ENCODE results near the gene TAPT1.
"Not testable (repeated sequence)": the region's sequence is repeated elsewhere in the genome, so short reads cannot be mapped to it uniquely, and the experiment has no call there.

Gene TAPT1

DNA sequence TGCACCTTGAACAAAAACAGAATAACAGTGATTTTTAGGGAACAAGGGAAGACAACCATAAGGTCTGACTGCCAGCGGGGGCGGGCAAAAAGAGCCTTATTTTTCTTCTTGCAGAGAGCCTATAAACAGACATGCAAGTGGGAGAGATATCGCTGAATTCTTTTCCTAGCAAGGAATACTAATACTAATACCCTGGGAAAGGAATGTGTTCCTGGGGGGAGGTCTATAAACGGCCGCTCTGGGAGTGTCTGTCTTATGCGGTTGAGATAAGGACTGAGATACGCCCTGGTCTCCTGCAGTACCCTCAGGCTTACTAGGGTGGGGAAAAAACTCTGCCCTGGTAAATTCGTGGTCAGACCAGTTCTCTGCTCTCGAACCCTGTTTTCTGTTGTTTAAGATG, 81.4 kb downstream of the TAPT1 start:
- not testable (repeated sequence) for H3K4me3 ChIP-seq (ENCODE audit: low read length); H3K27me3 ChIP-seq (ENCODE audit: insufficient read depth, low read length); H2AFZ ChIP-seq (ENCODE audit: low read depth, low read length); H3K36me3 ChIP-seq (ENCODE audit: insufficient read depth, low read length); H3K9me3 ChIP-seq (ENCODE audit: low read length)
- peaks cover 13% of the 10 kb centered on the region for H3K4me1 ChIP-seq (ENCODE audit: insufficient read depth, low read length)

DNA sequence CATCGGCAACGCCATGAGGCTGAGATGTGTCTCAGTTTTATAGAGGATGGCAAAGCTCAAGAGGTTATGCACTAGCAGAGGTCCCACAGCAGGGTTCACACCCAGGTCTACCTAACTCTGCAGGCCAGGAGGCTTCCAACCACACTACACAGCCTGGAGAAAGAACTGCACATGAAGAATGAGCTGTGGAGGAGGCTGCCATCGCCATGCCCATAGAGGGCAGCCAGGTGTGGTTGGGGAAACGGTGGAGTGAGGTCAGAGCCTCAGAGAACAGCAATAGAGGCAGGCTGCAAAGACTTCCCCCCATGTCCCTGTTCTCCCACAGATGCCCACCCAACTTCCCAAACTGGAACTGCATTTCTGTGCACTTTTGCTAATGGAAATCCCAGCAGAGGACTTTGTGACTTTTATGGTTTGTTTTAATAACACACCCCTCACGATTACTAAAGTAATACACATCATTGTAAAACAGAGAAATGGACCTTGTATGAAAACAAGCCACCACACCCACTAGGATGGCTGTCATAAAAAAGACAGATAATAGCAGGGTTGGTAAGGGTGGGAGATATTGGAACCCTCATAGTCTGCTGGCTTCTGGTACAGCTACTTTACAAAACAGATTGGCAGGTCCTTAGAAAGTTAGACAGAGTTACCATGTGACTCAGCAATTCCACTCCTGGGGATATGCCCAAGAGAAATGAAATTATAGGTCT, 83.5 kb downstream of the TAPT1 start:
- H3K9me3 ChIP-seq (ENCODE audit: low read length): no peaks in the 10 kb centered on the region
- peaks cover 3% of the 10 kb centered on the region for H3K27me3 ChIP-seq (ENCODE audit: insufficient read depth, low read length)
- no peaks in the 10 kb centered on the region for H3K36me3 ChIP-seq (ENCODE audit: insufficient read depth, low read length)
- no peak overlapping the region for H3K4me3 ChIP-seq (ENCODE audit: low read length)
- H3K4me1 ChIP-seq (ENCODE audit: insufficient read depth, low read length): peaks cover 2% of the 10 kb centered on the region
- H2AFZ ChIP-seq (ENCODE audit: low read depth, low read length): no peak overlapping the region

DNA sequence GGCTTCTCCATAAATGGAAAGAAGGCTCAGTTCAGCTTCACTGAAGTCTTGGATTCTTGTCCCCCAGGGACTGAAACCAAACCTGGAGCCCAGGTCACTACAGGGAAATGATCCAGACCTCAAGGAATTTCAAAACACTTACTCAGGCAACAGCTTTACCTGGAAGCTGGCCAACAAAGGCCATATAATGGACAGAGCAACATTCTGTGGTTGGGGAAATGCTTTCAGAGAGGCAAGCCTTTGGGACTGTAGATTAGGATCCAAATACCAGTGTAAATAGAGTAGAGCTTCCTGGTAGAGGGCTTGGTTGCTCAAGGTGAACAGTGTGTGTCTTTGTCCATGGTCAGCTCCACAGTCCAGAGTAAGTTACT, 85.4 kb downstream of the TAPT1 start:
- Histone ChIP-seq H3K4me1 (ENCODE audit: insufficient read depth, low read length) (peaks cover 2% of the 10 kb centered on the region), H3K9me3 (ENCODE audit: low read length) (no peaks in the 10 kb centered on the region), H2AFZ (ENCODE audit: low read depth, low read length) (no peak overlapping the region), H3K4me3 (ENCODE audit: low read length) (no peak overlapping the region), H3K36me3 (ENCODE audit: insufficient read depth, low read length) (no peaks in the 10 kb centered on the region), H3K27me3 (ENCODE audit: insufficient read depth, low read length) (peaks cover 3% of the 10 kb centered on the region)

DNA sequence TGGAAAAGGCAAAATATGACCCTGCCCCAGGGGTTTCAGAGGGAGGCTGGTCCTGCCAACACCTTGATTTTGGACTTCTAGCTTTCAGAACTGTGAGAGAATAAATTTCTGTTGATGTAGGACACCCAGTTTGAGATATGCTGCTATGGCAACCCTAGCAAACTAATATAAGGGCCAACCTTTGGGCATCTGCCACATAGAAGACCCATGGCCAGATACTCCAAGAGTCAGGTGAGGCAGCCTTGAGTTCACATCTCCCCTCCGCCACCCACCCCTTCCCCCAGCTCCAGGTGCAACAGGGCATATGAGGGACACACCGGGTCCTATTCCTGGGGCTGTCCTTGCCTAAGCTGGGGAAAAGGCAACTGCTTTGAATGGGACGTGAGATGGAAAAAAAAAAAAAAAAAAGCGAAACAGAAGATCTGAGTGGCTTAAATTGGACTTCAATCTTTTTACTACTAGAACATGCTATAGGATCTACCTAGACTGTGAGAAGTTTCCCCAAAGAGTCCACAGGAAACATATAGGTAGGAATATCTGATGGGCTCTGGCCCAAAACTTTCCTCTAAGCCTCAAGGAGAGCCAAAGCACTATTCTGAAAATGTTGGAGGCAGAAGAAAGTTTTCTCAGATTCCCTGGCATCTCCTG, 85.9 kb downstream of the TAPT1 start:
- H3K4me1 ChIP-seq (ENCODE audit: insufficient read depth, low read length): peaks cover 2% of the 10 kb centered on the region
- no peaks in the 10 kb centered on the region for H3K36me3 ChIP-seq (ENCODE audit: insufficient read depth, low read length)
- no peaks in the 10 kb centered on the region for H3K9me3 ChIP-seq (ENCODE audit: low read length)
- H3K27me3 ChIP-seq (ENCODE audit: insufficient read depth, low read length): peaks cover 3% of the 10 kb centered on the region
- no peak overlapping the region for H3K4me3 ChIP-seq (ENCODE audit: low read length)
- H2AFZ ChIP-seq (ENCODE audit: low read depth, low read length): no peak overlapping the region

DNA sequence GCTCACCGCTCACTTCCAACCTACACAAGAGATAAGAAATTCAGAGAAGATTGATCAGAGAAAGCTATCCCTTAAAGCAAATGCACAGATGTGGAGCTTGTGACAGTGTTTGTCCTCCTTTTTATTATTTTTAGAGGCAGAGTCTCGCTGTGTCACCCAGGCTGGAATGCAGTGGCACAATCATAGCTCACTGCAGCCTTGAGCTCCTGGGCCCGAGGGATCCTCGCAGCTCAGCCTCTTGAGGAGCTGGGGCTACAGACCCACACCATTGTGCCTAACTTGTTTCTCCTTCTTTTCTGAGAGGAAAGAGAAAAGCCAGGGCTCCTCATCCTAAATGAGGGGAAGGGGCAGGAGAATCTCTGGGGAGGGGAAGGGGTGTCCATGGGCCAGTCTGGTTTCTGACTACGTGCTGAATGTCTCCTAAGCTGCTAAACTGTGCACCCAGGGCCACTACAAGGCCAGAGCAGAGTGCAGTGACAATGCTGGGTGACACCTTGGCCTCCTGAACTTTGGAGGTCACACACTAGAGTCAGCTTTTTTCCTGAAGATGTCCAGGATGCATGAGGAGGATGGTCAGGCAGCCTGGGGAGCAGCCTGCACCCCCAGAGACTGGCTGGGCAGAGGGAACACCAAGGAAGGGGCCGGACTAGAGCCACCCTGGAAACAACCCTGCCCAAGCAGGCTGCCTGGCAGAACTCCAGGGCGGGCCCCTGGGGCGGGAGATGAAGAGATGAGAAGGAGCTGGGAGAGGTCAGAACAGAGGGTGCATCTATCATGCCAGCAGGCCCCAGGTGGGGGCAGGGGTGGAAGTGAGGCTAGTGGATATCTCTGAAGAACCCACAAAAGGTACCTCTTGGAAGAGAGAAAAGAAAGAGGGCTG, 87.0 kb downstream of the TAPT1 start:
- H3K4me1 ChIP-seq (ENCODE audit: insufficient read depth, low read length): peaks cover 2% of the 10 kb centered on the region
- no peaks in the 10 kb centered on the region for H3K36me3 ChIP-seq (ENCODE audit: insufficient read depth, low read length)
- H3K4me3 ChIP-seq (ENCODE audit: low read length): no peak overlapping the region
- H3K9me3 ChIP-seq (ENCODE audit: low read length): no peaks in the 10 kb centered on the region
- H3K27me3 ChIP-seq (ENCODE audit: insufficient read depth, low read length): peaks cover 3% of the 10 kb centered on the region
- no peak overlapping the region for H2AFZ ChIP-seq (ENCODE audit: low read depth, low read length)

DNA sequence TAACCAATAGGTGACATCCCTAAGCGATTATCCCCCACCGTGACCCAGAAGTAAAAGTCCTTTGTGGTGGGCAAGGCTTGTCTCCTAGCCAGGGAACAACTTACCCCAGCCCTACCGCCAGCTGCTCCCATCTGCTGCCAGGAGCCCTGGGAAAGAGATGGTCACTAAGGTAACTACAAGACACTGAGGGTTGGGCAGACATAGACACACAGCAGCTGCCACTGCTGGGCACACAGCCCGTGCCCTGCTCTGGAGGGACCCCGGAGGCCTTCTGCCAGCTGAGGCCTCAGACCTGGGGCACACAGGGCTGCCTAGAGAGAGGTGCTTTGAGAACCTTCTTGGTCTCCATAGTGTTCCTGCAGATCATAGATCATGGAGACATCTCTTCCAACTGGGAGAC, 89.4 kb downstream of the TAPT1 start:
- Histone ChIP-seq H2AFZ (ENCODE audit: low read depth, low read length) (no peak overlapping the region), H3K9me3 (ENCODE audit: low read length) (no peaks in the 10 kb centered on the region), H3K4me1 (ENCODE audit: insufficient read depth, low read length) (peaks cover 2% of the 10 kb centered on the region), H3K36me3 (ENCODE audit: insufficient read depth, low read length) (no peaks in the 10 kb centered on the region), H3K27me3 (ENCODE audit: insufficient read depth, low read length) (peaks cover 3% of the 10 kb centered on the region), H3K4me3 (ENCODE audit: low read length) (no peak overlapping the region)

DNA sequence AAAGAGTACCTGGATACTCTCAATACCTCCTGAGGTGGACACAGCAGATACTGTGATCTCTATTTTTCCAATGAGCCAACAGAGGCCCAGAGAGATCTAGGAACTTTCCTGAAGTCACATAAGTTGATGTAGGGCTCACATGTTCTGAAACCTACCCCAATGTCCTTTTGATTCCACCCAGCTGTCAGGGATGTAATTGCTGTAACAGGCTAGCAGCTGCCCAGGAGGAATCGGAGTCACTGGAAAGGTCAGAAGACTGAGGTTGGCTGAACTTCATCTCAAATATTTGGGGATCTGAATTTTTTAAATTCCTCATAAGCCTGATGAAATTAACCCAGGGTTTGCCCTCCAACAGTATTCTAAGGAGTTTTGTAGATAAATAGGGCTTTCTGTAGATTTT, 90.0 kb downstream of the TAPT1 start:
- no peak overlapping the region for H3K4me3 ChIP-seq (ENCODE audit: low read length)
- H3K9me3 ChIP-seq (ENCODE audit: low read length): no peaks in the 10 kb centered on the region
- H3K4me1 ChIP-seq (ENCODE audit: insufficient read depth, low read length): no peaks in the 10 kb centered on the region
- H3K27me3 ChIP-seq (ENCODE audit: insufficient read depth, low read length): peaks cover 3% of the 10 kb centered on the region
- no peak overlapping the region for H2AFZ ChIP-seq (ENCODE audit: low read depth, low read length)
- H3K36me3 ChIP-seq (ENCODE audit: insufficient read depth, low read length): no peaks in the 10 kb centered on the region

DNA sequence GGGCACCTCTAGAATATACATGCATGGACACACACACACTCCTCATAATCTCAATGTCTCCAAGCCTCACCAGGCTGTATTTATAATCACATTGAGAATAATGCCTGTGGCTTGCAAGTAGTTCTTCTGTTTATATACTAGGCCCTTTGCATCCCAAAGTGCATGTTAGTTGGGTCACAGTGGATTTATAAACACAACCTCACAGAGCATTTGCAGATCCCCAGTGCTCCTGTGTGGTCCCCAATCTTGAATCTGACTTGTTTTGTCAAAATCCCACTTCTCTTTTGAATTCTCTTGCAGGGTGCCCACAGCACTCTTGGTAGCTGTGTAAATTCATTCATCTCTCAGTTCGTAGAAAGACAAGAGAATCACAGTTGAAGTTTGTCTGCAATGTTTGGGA, 92.9 kb downstream of the TAPT1 start:
- Histone ChIP-seq H3K9me3 (ENCODE audit: low read length) (no peaks in the 10 kb centered on the region), H3K27me3 (ENCODE audit: insufficient read depth, low read length) (peaks cover 4% of the 10 kb centered on the region), H2AFZ (ENCODE audit: low read depth, low read length) (no peak overlapping the region)

DNA sequence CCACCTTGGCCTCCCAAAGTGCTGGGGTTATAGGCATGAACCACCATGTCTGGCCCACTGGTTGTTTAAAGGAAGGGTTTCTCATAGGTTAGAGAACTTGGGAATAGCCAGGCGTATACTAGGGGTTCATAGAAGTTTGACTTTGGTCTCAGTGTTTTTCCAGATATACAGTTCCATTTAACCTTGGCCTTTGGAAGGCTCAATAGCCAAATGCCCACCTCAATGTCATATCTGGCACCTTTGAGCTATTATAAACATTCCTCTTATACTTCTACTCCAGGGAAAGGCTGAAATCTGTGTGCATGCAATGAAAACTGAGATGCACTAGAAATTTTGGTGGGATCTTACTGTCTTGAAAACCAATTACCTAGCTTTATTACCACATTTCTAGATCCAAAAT, 95.0 kb downstream of the TAPT1 start:
- no peaks in the 10 kb centered on the region for H3K36me3 ChIP-seq (ENCODE audit: insufficient read depth, low read length)
- H3K4me1 ChIP-seq (ENCODE audit: insufficient read depth, low read length): no peaks in the 10 kb centered on the region
- H2AFZ ChIP-seq (ENCODE audit: low read depth, low read length): no peak overlapping the region
- H3K4me3 ChIP-seq (ENCODE audit: low read length): no peak overlapping the region
- no peaks in the 10 kb centered on the region for H3K9me3 ChIP-seq (ENCODE audit: low read length)
- H3K27me3 ChIP-seq (ENCODE audit: insufficient read depth, low read length): peaks cover 4% of the 10 kb centered on the region

More for the DNA sequence above, 92.9 kb downstream of the TAPT1 start:
- Histone ChIP-seq H3K4me3 (ENCODE audit: low read length) (no peak overlapping the region), H3K4me1 (ENCODE audit: insufficient read depth, low read length) (no peaks in the 10 kb centered on the region), H3K36me3 (ENCODE audit: insufficient read depth, low read length) (no peaks in the 10 kb centered on the region)

DNA sequence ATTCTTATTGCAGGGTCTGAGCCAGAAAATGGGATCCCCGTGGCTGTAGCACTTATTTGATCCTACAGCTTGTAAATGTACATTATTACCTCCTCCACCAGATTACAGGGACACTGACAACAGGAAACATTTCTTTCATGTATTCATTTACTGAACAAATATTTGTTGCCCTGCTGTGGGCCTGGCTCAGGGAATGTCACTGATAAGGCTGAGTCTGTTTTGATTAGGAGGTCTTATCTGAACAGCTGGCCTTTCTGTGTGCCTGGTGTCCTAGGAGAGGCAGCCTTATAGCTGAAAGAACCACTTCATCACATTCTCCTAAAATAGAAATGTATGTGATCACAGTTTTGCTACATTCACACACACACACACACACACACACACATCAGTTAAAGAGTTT, 96.9 kb downstream of the TAPT1 start:
- H3K4me3 ChIP-seq (ENCODE audit: low read length): no peak overlapping the region
- H3K4me1 ChIP-seq (ENCODE audit: insufficient read depth, low read length): no peaks in the 10 kb centered on the region
- peaks cover 10% of the 10 kb centered on the region for H3K27me3 ChIP-seq (ENCODE audit: insufficient read depth, low read length)
- H3K9me3 ChIP-seq (ENCODE audit: low read length): no peaks in the 10 kb centered on the region
- H2AFZ ChIP-seq (ENCODE audit: low read depth, low read length): no peak overlapping the region
- no peaks in the 10 kb centered on the region for H3K36me3 ChIP-seq (ENCODE audit: insufficient read depth, low read length)

DNA sequence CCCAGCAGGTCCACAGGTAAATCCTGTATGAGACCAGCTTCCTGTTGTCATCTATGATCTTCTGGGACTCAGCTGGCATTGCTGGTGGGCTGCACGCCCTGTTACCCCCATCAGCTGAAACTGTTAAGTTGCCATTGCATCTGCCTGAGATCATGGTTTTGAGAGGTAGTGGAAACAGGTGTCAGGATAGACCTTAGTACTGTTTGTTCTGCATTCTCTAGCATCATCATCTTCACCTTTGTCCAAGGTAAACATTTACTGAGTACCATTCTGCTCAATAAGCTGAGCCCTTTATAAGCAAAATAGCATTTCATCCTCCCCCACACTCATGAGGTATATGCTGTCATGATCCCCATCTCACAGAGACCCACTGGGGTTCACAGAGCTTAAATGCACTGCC, 99.6 kb downstream of the TAPT1 start:
- H3K4me3 ChIP-seq (ENCODE audit: low read length): no peak overlapping the region
- no peaks in the 10 kb centered on the region for H3K9me3 ChIP-seq (ENCODE audit: low read length)
- no peak overlapping the region for H2AFZ ChIP-seq (ENCODE audit: low read depth, low read length)
- peaks cover 23% of the 10 kb centered on the region for H3K27me3 ChIP-seq (ENCODE audit: insufficient read depth, low read length)
- no peaks in the 10 kb centered on the region for H3K4me1 ChIP-seq (ENCODE audit: insufficient read depth, low read length)
- no peaks in the 10 kb centered on the region for H3K36me3 ChIP-seq (ENCODE audit: insufficient read depth, low read length)

DNA sequence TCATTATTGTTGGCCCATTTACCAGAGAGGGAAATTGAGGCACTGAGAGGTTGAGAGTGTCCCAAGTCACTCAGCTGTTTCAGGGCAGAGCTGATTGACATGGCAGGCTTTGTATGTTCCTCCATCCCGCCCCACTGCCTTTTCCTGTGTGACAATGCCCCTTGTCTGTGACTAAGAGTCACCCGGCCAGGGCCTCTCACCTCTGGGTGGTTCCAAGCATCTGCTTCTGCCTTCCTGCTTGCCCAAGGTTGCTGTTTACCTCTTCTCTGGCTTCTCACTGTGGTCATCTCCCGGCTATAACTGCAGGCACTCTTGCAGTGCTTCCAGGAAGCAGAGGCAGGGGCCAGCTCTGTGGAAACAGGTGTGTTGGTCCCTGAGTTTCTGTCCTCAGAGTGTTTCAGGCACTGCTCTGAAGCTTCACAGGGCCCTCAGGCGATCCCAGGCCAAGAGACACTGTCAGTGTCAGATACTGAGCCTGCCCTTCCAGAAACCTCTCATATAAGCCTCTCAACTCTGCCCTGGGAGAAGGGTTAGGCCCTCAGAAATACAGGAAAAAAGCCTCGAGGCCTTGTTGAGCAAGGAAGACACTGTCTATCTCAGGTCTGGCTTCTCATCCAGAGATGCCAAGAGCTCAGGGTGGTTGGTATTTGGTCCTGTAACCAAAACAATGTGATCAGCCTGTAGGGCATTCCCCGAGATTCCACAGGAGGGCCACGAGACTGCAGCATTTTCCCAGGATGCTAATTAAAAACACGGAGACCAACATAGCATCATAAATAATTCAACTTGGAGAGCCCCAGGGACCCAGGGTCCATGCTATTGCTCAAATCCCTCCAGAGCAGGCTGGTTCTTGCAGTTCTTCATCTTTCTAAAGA, 100.5 kb downstream of the TAPT1 start:
- H3K4me3 ChIP-seq (ENCODE audit: low read length): no peak overlapping the region
- H3K36me3 ChIP-seq (ENCODE audit: insufficient read depth, low read length): no peaks in the 10 kb centered on the region
- peaks cover 23% of the 10 kb centered on the region for H3K27me3 ChIP-seq (ENCODE audit: insufficient read depth, low read length)
- H3K9me3 ChIP-seq (ENCODE audit: low read length): no peaks in the 10 kb centered on the region
- H3K4me1 ChIP-seq (ENCODE audit: insufficient read depth, low read length): no peaks in the 10 kb centered on the region
- no peak overlapping the region for H2AFZ ChIP-seq (ENCODE audit: low read depth, low read length)

All from neuron (in vitro differentiated cells).